ENCODE data around the gene ZG16. TPM values are rescaled to one million over a fixed set of nuclear protein-coding genes. Genes with fewer than 3 reads are reported as not detected.
A peak's percentile ranks its signal among the peaks of the same experiment; 100 is the strongest.

ZG16 gene
- total RNA-seq, 1 donor from 2014 or later, result not detected

- ATAC-seq (ENCODE audit: low read depth) (no peak), DNase-seq (no peak)
- Mint-ChIP-seq H3K4me1 (peaks cover 70% of the 10 kb centered on the region), H3K9me3 (no peaks in the 10 kb centered on the region), H3K27ac (no peak overlapping the region), H3K36me3 (ENCODE audit: low read depth) (peaks cover 31% of the 10 kb centered on the region), H3K4me3 (peak overlapping the region; percentile 66), H3K27me3 (no peaks in the 10 kb centered on the region)
- intact Hi-C loops (cut with micrococcal nuclease), result no loop called here
- POLR2A ChIA-PET, result interaction anchor here (1.2 to 2.8 kb wide), 2 partner anchors 24 to 79 kb away, joined by 4 to 26 read pairs; partner anchors contain the start of gene KIF22
- no peak for TF ChIP-seq CTCF (IDR thresholded peaks at IDR 0.05)
- CTCF ChIA-PET, result no interaction called here
These were observed 36.5 kb downstream of the ZG16 start for GRCh38 chr16:29814592-29814991.

- TF ChIP-seq CTCF (IDR thresholded peaks at IDR 0.05), result no peak
- ATAC-seq (ENCODE audit: low read depth), result no peak
- no peaks in the 10 kb centered on the region for H3K9me3 Mint-ChIP-seq
- H3K27ac Mint-ChIP-seq, result peak overlapping the region; percentile 99
- no peaks in the 10 kb centered on the region for H3K27me3 Mint-ChIP-seq
- intact Hi-C loops (cut with micrococcal nuclease), result loop anchor here (5.0 kb wide), 1 partner anchor 1362 kb away; no protein-coding TSS in a partner anchor
- ChIA-PET POLR2A (interaction anchor here (0.6 to 8.2 kb wide), 27 partner anchors 7 to 993 kb away, joined by 3 to 147 read pairs (median 5); partner anchors contain the start of genes ALDOA, ATXN2L, CDIPT and CORO1A), CTCF (interaction anchor here (0.6 to 2.3 kb wide), 8 partner anchors 7 to 116 kb away, joined by 4 to 23 read pairs (median 5); partner anchors contain the start of gene KIF22)
- H3K4me3 Mint-ChIP-seq, result peak overlapping the region; percentile 99
- peaks cover 71% of the 10 kb centered on the region for H3K4me1 Mint-ChIP-seq
- DNase-seq, result no peak
- H3K36me3 Mint-ChIP-seq (ENCODE audit: low read depth), result peaks cover 33% of the 10 kb centered on the region
These were observed 37.1 kb downstream of the ZG16 start for GRCh38 chr16:29815032-29815721.

GRCh38 chr16:29815793-29816693 is 38.0 kb downstream of the ZG16 start, which contains the start of gene PAGR1:
Gene PAGR1, plus strand, starts transcription at chr16:29816152. Its CDS starts 374 bp downstream, at chr16:29816526.
- H3K27me3 Mint-ChIP-seq, result no peaks in the 10 kb centered on the region
- peak within 1 kb of the TSS; percentile 99 for H3K27ac Mint-ChIP-seq
- peaks cover 71% of the 10 kb centered on the region for H3K4me1 Mint-ChIP-seq
- H3K36me3 Mint-ChIP-seq (ENCODE audit: low read depth), result peaks cover 38% of the 10 kb centered on the region
- TF ChIP-seq CTCF (IDR thresholded peaks at IDR 0.05), result peak; percentile 89
- peak within 1 kb of the TSS; percentile 99 for H3K4me3 Mint-ChIP-seq
- ChIA-PET CTCF (interaction anchor here (0.6 to 2.3 kb wide), 8 partner anchors 8 to 117 kb away, joined by 4 to 23 read pairs (median 5); partner anchors contain the start of gene KIF22), POLR2A (interaction anchor here (0.6 to 8.2 kb wide), 30 partner anchors 8 to 993 kb away, joined by 3 to 147 read pairs (median 5); partner anchors contain the start of genes ALDOA, ATXN2L, CDIPT and CORO1A)
- ATAC-seq (ENCODE audit: low read depth) (peak; percentile 74), DNase-seq (peak; percentile 97)
- intact Hi-C loops (cut with micrococcal nuclease), result loop anchor here (1.0 to 5.0 kb wide), 8 partner anchors 9 to 1361 kb away; partner anchors contain the start of genes CDIPT, FBXL19 and KIF22
- no peaks in the 10 kb centered on the region for H3K9me3 Mint-ChIP-seq

- DNase-seq (no peak), ATAC-seq (ENCODE audit: low read depth) (peak; percentile 3)
- intact Hi-C loops (cut with micrococcal nuclease), result loop anchor here (1.0 to 5.0 kb wide), 8 partner anchors 10 to 1360 kb away; partner anchors contain the start of genes CDIPT, FBXL19 and KIF22
- ChIA-PET CTCF (interaction anchor here (0.7 to 2.3 kb wide), 5 partner anchors 9 to 116 kb away, joined by 3 to 23 read pairs (median 4); partner anchors contain the start of gene KIF22), POLR2A (interaction anchor here (0.5 to 8.2 kb wide), 16 partner anchors 8 to 743 kb away, joined by 3 to 147 read pairs (median 5); partner anchors contain the start of genes CORO1A, KCTD13, KIF22 and MAZ)
- Mint-ChIP-seq H3K4me3 (peak overlapping the region; percentile 99), H3K36me3 (ENCODE audit: low read depth) (peaks cover 37% of the 10 kb centered on the region), H3K4me1 (peaks cover 71% of the 10 kb centered on the region), H3K27me3 (no peaks in the 10 kb centered on the region), H3K27ac (peak overlapping the region; percentile 99), H3K9me3 (no peaks in the 10 kb centered on the region)
- TF ChIP-seq CTCF (IDR thresholded peaks at IDR 0.05), result no peak
These were observed 38.8 kb downstream of the ZG16 start for GRCh38 chr16:29816694-29817441.
